DLD1 (cell line): ENCODE results near the gene PRKCI.
"Not testable (repeated sequence)": the region's sequence is repeated elsewhere in the genome, so short reads cannot be mapped to it uniquely, and the experiment has no call there.

Experiments used
- in situ Hi-C: cut with HindIII; loops from 2 replicates; pipeline ENCODE4 v1.10.0; 2017; ENCODE audit warnings: low sequenced_read_pairs

Gene PRKCI

GRCh38 chr3:170277833-170278580 is 55.8 kb downstream of the PRKCI start:
- in situ Hi-C loops, result loop anchor here (5.0 kb wide), 1 partner anchor 44 kb away; no protein-coding TSS in a partner anchor

- in situ Hi-C loops, result loop anchor here (5.0 kb wide), 1 partner anchor 44 kb away; no protein-coding TSS in a partner anchor
Observed at GRCh38 chr3:170278627-170279026, 56.4 kb downstream of the PRKCI start.

GRCh38 chr3:170290194-170290593 is 68.0 kb downstream of the PRKCI start:
- in situ Hi-C loops, result no loop called here

GRCh38 chr3:170295586-170295985 is 73.4 kb downstream of the PRKCI start:
- in situ Hi-C loops, result no loop called here

GRCh38 chr3:170296703-170297102 is 74.5 kb downstream of the PRKCI start:
- in situ Hi-C loops, result no loop called here

- in situ Hi-C loops, result no loop called here
Observed at GRCh38 chr3:170301405-170301804, 79.2 kb downstream of the PRKCI start.

GRCh38 chr3:170302008-170302407 is 79.8 kb downstream of the PRKCI start:
- in situ Hi-C loops, result no loop called here

GRCh38 chr3:170306015-170306414 is 83.8 kb downstream of the PRKCI start:
- in situ Hi-C loops, result no loop called here

- in situ Hi-C loops, result no loop called here
Observed at GRCh38 chr3:170307671-170308405, 85.6 kb downstream of the PRKCI start.

- in situ Hi-C loops, result no loop called here
Observed at GRCh38 chr3:170309046-170309445, 86.8 kb downstream of the PRKCI start.

- in situ Hi-C loops, result no loop called here
Observed at GRCh38 chr3:170317954-170318353, 95.7 kb downstream of the PRKCI start.

- in situ Hi-C loops, result loop anchor here (5.0 kb wide), 1 partner anchor 43 kb away; no protein-coding TSS in a partner anchor
Observed at GRCh38 chr3:170320461-170321121, 98.4 kb downstream of the PRKCI start.

GRCh38 chr3:170321321-170322034 is 99.3 kb downstream of the PRKCI start:
- in situ Hi-C loops, result loop anchor here (5.0 kb wide), 1 partner anchor 44 kb away; no protein-coding TSS in a partner anchor

- in situ Hi-C loops, result loop anchor here (5.0 kb wide), 1 partner anchor 45 kb away; no protein-coding TSS in a partner anchor
Observed at GRCh38 chr3:170322566-170323269, 100.5 kb downstream of the PRKCI start.

GRCh38 chr3:170323331-170323730 is 101.1 kb downstream of the PRKCI start:
- in situ Hi-C loops, result loop anchor here (5.0 kb wide), 1 partner anchor 46 kb away; no protein-coding TSS in a partner anchor

GRCh38 chr3:170324962-170325361 is 102.7 kb downstream of the PRKCI start:
- in situ Hi-C loops, result loop anchor here (5.0 kb wide), 1 partner anchor 48 kb away; no protein-coding TSS in a partner anchor

- in situ Hi-C loops, result no loop called here
Observed at GRCh38 chr3:170327040-170327808, 105.0 kb downstream of the PRKCI start.

GRCh38 chr3:170327868-170328548 is 105.8 kb downstream of the PRKCI start:
- in situ Hi-C loops, result not testable (repeated sequence)

GRCh38 chr3:170330366-170330765 is 108.1 kb downstream of the PRKCI start:
- in situ Hi-C loops, result no loop called here
